GM21447 (cell line): ENCODE measurements around the gene DAPK2.
A peak's percentile ranks its signal among the peaks of the same experiment; 100 is the strongest.

Source experiments
- ATAC-seq: cut with Tn5 transposase; IDR thresholded peaks from one replicate; pipeline ENCODE4 v1.9.1; 2021; ENCODE audit not compliant: unreplicated experiment

Gene DAPK2

DNA sequence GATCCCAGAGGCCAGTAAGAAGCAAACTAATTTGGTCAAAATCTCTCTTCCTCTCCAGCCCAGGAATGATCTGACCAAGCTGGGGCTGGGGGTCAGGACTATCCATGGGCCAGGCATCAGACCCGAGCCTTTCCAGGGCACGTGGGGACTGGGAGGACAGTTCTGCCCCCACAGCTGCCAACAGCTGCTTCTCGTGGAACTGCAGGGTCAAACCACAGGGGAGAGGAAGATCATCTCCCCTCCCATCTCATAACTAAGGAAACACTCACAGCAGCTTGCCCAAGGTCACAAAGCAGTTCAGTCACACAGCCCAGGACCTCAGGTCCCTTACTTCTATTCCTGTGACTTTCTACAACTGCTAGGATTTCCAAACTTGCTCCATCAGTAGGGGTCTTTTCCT is 47.1 kb downstream of the DAPK2 start:
- ATAC-seq = no peak

DNA sequence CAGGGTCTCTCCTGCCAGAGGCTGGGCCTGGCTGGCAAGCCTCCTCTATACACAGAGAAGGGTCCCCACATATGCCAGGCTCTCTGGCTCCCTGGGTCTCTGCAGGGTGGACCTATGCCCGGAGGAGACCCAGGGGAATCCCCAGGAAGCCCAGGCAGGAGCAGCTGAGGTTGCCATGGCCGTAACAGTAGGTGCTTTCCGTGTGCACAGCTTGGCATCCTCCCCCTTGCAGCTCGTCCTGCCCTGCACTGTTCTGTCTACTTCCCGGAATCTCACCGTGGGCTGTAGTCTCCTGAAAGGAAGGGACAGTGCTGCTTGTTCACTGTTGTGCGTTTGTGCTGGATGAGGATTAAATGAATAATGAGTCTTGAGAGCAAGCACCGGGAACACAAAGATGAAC is 47.8 kb downstream of the DAPK2 start:
- ATAC-seq = no peak

DNA sequence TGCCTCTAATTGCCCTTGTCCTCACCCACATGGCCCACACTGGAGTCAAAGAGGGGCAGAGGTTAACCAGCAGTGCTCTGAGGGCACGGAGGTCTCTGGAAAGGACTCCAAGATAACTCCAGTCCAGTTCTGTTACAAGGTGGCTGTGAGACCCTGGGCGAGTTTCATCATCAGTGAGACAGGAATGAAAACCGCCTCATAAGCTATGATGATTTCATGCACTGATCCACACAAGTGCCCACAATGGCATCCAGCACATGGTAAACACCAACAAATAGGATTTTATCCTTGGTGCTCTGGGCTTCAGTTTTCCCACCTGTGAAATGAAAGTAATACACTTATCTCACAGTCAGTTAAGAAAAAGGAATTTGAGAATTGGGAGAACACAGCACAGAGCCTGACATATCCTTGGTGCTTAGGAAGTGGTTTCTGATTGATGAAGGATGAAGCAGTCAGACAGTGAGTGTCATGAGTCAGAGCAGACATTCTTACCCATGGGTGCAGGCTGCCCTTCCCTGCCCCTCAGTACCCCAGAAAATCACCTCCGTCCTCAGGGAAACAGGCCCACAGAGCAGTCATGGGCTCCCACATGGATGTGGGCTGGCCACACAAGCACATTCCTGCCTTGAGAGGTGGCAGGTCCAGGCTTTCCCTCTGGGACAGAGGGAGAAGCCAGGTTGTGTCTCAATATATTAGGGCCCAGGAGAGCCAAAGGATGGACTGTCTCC is 48.4 kb downstream of the DAPK2 start:
- no peak for ATAC-seq

DNA sequence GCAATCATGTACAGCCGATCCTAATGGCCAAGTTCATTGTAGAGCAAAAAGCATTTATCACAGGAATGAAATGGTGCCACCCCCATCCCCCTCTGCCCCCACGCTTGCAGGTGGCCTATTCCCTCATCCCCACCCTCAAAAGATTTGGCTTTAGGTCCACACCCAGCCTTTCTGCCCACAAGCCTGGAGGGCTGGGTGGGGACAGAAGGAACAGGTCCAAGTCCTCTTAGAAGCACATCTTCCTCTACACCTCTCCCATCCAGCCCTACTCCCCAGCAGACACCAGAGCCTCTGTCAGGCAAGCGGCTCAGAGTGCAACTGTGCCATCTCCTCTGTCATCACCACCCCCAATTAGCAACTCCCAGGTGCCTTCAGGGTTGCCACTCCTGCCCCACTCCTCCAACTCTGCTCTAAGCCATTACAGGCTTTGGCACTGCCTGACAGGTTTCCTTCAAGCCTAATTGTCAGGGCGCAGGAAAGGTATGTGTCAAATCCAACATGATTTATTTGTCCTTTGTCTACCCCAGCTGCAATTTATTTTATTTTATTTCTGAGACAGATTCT is 49.4 kb downstream of the DAPK2 start:
- no peak for ATAC-seq

DNA sequence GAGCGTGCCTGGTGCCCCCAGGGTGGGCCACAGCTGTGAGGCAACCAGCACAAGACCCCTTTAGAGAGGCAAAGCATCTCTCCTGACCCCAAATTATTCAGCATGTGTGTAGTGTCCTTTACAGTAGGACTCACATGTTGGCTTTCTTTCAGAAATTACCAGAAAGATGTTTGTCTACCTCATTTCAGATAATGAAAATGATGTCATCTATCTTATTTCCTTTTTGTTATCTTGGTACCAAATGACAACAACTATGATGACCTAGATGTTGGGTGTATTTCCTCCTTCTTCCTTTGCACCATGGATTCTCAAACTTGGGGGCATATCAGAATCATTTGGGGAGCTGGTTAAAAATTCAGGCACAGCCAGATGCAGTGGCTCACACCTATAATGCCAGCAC is 50.5 kb downstream of the DAPK2 start:
- no peak for ATAC-seq

DNA sequence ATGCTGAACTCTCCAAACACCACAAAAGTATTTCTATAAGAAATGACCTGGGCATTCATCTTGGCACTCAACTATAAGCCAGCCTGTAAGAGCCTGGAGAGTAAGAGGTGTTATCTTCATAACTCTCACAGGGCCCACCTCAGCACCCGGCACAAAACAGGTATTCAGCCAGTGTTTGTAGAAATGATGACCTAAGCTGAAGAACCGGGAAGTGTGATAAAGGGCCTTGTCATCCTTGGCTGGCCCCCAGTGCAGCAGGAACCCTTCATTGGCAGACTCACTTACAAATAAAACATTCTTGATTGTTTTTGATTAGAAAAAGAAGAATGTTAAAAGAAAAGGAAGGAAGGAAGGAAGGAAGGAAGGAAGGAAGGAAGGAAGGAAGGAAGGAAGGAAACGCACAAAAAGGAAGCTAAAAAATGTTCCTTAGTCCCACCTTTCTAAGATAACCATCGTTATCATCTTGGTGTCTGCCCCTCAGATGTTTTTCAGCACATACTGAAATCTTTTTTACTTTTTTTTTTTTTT is 52.1 kb downstream of the DAPK2 start:
- no peak for ATAC-seq

DNA sequence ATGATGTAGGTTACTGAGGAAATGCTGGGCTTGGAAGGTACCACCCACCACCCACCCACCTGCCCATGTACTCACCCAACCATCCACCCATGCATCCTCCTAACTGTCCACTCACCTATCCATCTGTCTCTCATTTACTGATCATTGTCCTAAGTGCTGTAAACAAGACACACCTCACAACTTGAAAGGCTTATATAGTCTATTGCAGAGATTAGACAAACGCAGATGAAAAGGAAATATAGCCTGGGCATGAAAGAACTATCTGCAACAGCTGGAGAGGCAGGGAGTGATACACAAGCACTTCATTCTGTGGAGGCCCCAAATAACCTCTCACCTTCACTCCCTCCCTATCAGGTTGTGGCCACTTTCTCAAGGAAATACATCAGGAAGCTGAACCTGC is 54.0 kb downstream of the DAPK2 start:
- ATAC-seq = no peak

DNA sequence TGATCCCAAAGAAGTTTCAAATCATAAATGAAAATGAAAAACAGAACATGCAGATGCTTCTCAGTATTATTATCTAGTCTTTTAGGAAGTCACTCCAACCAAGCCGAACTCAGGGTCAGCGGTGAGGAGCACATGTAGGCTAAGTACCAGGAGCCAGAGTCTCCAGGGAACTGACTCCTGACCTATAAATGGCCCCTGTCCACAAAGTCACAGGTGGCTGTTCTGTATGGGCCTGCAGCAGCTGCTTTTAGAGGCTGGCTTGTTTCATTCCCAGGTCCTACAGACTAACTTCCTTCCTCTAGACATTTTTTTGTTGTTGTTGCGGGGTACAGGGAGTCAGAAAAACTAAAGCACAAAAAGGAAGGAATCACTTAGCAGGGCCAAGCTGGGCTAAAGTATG is 54.6 kb downstream of the DAPK2 start:
- no peak for ATAC-seq

DNA sequence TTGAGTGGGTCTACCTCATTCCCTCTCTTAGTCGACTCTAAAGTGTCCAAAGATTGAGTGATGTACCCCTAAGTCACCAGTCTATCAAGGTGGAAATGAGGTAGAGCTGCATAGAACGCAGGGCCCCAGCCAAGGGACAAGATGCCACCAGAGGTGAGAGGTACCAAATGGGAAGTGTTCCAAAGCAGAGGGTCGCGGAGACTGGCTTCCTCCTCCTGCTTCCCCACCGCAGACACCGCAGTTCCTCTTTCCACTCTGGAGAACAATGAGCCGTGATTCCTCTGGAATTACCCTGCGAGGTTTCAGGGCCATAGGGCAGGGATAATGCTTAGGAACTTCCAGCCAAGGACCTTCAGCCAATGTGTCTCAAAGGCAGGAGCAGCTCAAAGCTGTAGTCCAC is 55.8 kb downstream of the DAPK2 start:
- ATAC-seq = no peak

DNA sequence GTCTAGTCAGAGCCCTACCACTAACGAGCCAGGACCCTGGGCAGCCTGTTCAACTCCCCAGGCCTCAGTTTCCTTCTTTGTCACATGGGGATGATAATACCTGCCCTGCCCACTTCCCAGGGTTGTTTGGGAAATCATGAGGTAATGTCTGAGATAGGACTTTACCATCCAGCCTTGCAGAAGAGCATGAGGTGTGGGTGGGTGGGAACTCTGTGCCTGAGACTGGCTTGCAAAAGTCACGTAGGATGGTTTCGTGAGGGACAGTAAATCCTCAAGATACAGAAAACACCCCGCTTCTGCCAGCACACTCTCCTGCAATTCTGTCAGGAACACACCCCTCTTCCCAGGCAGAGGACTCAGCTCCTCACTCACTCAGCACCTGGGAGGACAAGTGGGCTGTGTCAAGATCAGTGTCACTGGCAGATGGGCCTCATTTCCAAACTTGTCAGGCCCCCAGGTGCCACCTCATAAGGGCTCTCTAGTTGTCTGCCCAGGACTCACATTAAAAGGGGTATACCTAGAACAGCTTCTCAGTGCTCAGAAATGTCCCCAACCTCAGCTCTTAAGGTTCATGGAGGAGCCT is 58.4 kb downstream of the DAPK2 start:
- no peak for ATAC-seq

DNA sequence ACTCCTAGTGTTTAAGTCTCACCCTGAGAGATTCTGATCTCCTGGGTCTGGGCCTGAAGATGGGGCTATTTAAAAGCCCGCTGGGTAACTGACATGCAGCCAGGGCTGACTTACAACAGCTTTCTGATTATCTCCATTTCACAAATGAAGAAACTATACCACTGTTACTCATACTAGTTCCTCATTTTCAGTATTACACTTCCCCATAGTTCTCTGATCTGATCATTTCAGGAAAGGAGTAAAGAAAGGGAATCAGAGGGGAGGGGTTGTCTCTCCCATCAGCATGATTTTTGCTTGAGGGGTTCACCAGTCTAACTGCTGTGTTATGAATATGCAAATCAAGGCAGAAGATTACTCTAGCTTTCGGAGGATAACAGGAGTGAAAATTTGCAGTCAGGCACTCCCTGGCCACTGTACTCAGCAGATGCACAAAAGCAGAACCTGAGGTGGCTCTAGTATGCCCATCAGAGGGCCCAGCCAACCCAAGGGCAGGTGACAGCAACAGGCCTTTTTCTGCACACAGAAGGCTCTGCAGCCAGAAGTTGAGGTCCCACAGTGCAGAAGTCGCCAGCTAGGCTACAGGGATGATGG is 59.4 kb downstream of the DAPK2 start:
- peak; percentile 60 for ATAC-seq

DNA sequence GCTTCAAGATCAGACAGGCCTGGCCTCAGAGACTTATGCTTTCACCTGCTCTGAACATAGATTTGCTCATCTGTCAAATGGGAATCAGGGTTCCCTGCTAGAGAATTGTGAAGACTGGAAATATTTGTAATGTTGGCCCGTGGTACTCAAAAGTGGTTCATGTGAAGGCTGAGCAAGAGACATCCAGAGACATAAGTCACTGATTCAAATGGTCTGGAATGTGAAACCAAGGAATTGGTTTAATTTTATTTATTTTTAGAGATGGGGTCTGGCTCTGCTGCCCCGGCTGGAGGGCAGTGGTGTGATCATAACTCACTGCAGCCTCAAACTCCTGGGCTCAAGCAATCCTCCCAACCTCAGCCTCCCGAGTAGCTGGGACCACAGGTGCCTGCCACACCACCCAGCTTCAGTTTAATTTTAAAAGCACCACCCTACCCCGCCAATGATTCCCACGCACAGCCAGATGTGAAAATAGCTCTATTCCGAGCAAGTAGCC is 60.1 kb downstream of the DAPK2 start:
- no peak for ATAC-seq

DNA sequence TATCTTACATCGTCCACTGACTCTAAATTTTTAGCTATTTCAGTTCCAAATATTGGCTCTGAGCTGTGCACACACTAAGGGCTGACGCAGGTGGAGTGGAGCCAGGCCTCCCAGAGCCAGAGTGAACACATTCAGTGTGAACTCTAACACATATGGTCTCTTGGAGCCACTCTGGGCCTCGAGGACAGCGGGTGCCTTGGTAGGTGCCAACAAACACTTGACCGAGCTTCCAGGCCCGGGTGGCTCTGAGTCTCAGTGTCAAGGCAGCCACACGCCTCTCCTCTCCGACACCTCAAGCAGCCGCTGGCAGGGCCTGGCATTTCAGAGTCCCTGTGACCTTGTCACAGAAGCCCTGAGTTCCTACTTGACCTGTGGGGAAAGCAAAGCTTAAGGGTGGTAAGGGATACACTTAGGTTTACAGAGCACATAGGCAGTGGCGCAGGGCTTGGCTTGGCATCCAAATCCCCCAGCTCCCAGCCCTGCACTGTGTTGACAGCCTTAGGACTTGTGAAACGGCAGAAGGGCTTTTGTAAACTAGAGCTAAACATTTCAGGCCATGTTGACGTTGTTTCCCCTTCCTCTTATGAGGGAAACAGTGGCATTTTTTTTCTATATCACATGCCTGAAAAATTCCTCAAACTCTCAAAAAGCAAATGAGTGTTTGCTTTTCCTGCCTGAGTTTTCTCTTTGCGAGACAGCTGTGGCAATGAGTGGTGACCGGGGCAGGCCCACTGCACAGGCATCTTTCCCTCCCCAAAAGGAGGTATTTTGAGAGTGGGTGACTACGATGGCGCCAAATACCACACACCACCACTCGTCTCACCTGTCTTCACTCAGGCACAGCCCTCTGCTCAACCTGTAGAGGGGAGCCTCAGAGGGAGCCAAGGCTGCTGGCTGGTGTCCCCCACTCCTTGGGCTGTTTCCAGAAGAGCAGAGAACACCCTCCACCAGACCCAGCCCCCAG is 60.8 kb downstream of the DAPK2 start:
- no peak for ATAC-seq

DNA sequence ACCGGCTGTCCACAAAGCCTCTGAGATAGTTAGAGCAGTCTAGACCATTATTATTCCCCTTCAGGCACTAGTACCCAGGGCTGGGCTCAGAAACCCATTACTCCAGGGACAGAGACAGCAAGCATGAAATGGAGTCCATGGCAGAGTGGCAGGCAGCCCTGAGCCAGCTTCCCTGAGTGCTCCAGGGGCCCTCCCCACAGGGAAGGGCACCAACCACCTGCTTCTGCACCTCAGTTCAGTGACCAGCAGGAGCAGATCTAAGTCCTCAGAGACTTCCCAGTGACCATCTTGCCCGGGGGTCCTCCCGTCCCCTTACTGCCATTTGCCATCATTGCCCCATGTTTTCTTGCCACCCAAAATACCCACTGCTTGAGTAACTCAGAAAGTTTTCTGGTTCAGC is 62.0 kb downstream of the DAPK2 start:
- no peak for ATAC-seq

DNA sequence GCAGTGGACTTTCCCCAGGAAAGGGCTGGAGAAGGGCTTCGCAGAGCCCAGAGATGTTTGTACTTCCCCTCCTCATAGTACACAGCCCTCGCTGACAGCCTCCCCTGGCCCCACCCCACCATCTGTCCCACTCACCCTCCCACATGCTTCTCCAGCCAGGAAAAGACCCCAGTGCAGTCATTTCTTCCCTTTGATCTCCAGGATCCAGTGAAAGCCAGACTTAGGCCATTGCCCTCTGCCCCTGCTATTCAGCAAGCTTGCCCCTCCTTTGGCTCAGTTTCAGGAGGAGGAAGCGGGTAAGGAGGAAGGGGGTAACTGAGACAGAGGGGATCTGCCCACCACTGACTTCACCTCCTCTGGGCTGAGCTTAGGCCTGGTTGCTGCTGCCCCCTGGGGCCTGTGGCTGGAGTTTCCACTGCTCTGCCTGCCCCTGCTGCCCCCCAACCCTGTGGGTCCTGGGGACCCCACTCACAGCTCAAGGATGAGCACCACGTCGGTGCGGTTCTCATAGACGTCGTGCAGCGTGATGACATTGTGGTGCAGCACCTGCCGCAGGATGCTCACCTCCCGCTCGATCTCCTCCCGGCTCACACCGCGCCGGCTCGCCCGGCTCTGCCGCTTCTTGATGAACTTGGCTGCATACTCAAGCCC is 63.1 kb downstream of the DAPK2 start:
- no peak for ATAC-seq

DNA sequence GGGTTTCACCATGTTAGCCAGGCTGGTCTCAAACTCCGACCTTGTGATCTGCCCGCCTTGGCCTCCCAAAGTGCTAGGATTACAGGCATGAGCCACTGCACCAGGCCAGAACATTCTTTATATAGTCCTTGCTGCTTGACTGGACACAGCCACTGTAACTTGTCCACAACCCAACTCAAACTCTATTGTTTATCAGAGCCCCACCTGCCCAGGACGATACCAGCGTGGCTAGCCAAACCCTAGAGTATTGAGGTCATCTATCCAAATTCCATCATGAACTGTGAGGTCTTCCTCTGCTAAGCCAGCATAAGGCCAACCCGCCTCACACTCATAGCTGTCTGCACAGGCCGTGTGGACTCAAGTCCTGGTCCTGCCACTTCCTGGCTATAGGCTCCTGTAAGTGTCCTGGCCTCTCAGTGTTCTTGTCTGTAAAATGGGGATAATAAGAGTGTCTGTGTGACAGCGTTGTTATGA is 63.9 kb downstream of the DAPK2 start:
- no peak for ATAC-seq

DNA sequence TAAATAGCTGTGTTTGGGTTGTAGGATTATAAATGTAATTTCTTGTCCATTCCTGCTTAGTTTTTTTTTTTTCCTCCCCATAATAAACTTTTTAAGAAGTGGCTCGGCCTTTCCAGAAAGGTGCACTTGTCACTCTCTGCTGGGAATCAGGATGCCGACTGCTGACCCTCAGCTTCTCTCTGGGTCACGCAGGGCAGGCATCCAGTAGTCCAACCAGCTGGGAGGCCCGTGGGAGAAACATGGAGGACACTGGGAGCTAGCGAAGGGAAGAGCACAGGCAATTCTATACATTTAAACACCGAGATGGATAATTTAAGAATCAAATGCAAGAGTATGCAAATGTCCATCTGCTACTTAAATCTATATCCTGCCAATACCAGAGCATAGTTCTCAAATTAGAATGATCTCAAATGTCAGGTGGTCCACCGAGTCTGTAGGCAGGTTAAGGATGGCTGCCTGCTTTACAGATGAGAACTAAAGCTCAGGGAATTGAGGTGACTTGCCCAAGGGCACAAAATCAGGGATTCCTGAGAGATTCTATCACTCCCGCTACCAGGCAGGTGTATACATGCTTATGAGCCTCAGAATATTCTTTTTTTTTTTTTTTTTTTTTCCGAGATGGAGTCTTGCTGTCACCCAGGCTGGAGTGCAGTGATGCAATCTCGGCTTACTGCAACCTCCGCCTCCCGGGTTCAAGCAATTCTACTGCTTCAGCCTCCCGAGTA is 64.5 kb downstream of the DAPK2 start:
- no peak for ATAC-seq

DNA sequence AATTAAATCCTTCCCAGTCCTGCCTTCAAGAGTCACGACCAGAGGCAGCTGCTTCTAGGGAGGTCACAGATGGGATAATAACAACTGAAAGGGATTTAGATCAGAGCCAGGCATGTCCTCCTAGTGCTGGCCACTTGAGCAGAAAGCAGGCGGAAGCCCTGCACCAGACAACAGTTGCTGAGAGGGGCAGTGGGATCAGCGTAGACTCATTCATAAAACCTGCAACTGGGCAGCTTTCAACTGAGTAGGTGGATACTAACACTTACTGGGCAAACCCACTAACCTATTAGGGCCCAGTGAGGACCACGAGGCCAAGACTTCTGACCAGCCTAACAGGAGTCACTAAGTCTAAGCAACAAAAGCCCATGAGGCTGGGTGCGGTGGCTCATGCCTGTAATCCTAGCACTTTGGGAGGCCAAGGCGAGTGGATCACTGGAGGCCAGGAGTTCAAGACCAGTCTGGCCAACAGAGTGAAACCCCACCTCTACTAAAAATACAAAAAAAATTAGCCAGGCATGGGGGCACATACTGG is 67.0 kb downstream of the DAPK2 start:
- no peak for ATAC-seq
